ENCODE data around the gene PTPN11. TPM values are rescaled to one million over a fixed set of nuclear protein-coding genes. Genes with fewer than 3 reads are reported as not detected.

The PTPN11 gene
- total and polyA plus RNA-seq, 2 of the 8 experiments (the other 6 are each of a cell fraction or from before 2014, with no cell fraction given) = 28.3 to 133 TPM

DNA sequence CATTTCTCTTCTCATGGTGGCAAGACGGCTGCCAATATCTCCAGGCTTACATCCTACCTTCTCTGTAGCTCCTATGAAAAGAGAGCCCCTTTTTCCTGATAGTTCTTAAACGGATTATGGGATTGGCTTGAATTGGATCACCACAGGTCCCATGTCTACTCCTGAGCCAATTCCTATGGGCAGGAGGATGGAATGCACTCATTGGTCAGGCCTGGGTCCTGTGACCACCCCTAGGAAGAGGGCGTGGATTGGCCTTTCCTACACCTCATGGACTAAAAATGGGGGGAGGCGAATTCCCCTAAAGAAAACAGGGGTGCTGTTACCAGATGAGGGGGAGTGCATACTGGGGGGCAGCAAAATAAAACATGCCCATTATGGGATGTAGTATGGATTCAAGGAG is 108.8 kb downstream of the PTPN11 start:
- no peak overlapping the region for H4K5ac ChIP-seq (ENCODE audit: insufficient read length, low read depth, low read length)
- H2BK12ac ChIP-seq (ENCODE audit: low read depth, low read length) = no peak overlapping the region
- DNase-seq (ENCODE audit: low read depth in 1 of 2, low spot score in 2 of 2) (no peak), FAIRE-seq (no peak)
- H3K9ac ChIP-seq (replicated peaks in 1 of 4; ENCODE audit: extremely low read depth in 1 of 4, low read depth in 3 of 4, low read length in 3 of 4) = no peak overlapping the region
- no peak overlapping the region for H3K23ac ChIP-seq (ENCODE audit: insufficient read length)
- no peak overlapping the region for H3K56ac ChIP-seq (replicated peaks; ENCODE audit: insufficient read length, low read depth, low read length)
- TF ChIP-seq YY1 (IDR thresholded peaks at IDR 0.05; ENCODE audit: low read depth, low read length) = no peak
- no peak for TF ChIP-seq KDM1A (IDR thresholded peaks at IDR 0.05; ENCODE audit: borderline replicate concordance, low read length)
- TF ChIP-seq TAF1 (IDR thresholded peaks at IDR 0.05; ENCODE audit: low read depth, low read length) = no peak
- no peak for TF ChIP-seq CTBP2 (IDR thresholded peaks at IDR 0.05; ENCODE audit: borderline replicate concordance, insufficient read depth, insufficient read length, low read length)
- no peak for TF ChIP-seq NANOG (IDR thresholded peaks at IDR 0.05; ENCODE audit: insufficient read depth, low read depth, low read length, poor library complexity, severe bottlenecking)
- TF ChIP-seq KDM4A (IDR thresholded peaks at IDR 0.05; ENCODE audit: low read depth, low read length, severe bottlenecking) = no peak
- TF ChIP-seq, protein P1, sequence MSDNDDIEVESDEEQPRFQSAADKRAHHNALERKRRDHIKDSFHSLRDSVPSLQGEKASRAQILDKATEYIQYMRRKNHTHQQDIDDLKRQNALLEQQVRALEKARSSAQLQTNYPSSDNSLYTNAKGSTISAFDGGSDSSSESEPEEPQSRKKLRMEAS (IDR thresholded peaks at IDR 0.05) = no peak
- H3K27ac ChIP-seq (ENCODE audit: low read depth, low read length) = no peak overlapping the region
- H3K4ac ChIP-seq (replicated peaks; ENCODE audit: insufficient read length, low read depth, low read length) = no peak overlapping the region
- H2BK120ac ChIP-seq (replicated peaks; ENCODE audit: low read depth, low read length) = no peak overlapping the region
- H3K4me3 ChIP-seq (ENCODE audit: extremely low read depth in 1 of 4, insufficient read depth in 2 of 4, low read depth in 3 of 4, low read length in 4 of 4) = no peak overlapping the region
- H3K79me1 ChIP-seq (ENCODE audit: low read depth, low read length) = no peaks in the 10 kb centered on the region
- no peak overlapping the region for H3K4me2 ChIP-seq (ENCODE audit: insufficient read depth in 1 of 2, low read depth in 2 of 2, low read length in 2 of 2)
- no peak overlapping the region for H2BK5ac ChIP-seq (ENCODE audit: low read depth, low read length)
- no peak overlapping the region for H3K18ac ChIP-seq (ENCODE audit: extremely low read depth, low read length)
- POLR2A ChIA-PET (ENCODE audit: partially characterized antibody) = no interaction called here
- no peak overlapping the region for H2BK20ac ChIP-seq (ENCODE audit: low read length)
- H4K8ac ChIP-seq (ENCODE audit: extremely low read depth, insufficient read depth, low read length) = no peak overlapping the region
- no peaks in the 10 kb centered on the region for H3K4me1 ChIP-seq (replicated peaks in 1 of 4; ENCODE audit: control insufficient read depth in 3 of 4, insufficient read depth in 4 of 4, low read length in 3 of 4)
- H3K9me3 ChIP-seq (ENCODE audit: insufficient read depth in 2 of 2, low read depth in 1 of 2, low read length in 1 of 2) = no peaks in the 10 kb centered on the region
- H2AK5ac ChIP-seq (ENCODE audit: low read depth, low read length) = no peak overlapping the region
- H2AFZ ChIP-seq (ENCODE audit: low read length) = no peak overlapping the region
- no peaks in the 10 kb centered on the region for H3K23me2 ChIP-seq (ENCODE audit: low read depth, low read length)
- H4K20me1 ChIP-seq (replicated peaks in 1 of 2; ENCODE audit: control insufficient read depth in 1 of 2, insufficient read depth in 2 of 2, low read length in 2 of 2) = no peaks in the 10 kb centered on the region
- no peak overlapping the region for H4K91ac ChIP-seq (replicated peaks; ENCODE audit: insufficient read length, low read length)
- H3K27me3 ChIP-seq (replicated peaks in 1 of 4; ENCODE audit: control insufficient read depth in 3 of 4, extremely low read depth in 1 of 4, insufficient read depth in 3 of 4, low read length in 3 of 4) = no peaks in the 10 kb centered on the region
- no peaks in the 10 kb centered on the region for H3K36me3 ChIP-seq (ENCODE audit: control insufficient read depth in 2 of 4, insufficient read depth in 4 of 4, low read length in 3 of 4)
- no peak overlapping the region for H2BK15ac ChIP-seq (ENCODE audit: low read length)
- CTCF ChIA-PET (ENCODE audit: partially characterized antibody) = no interaction called here
- WGBS, 2 experiments (ENCODE audit: extremely low coverage in 1 of 2, insufficient coverage in 1 of 2, insufficient read length in 1 of 2, insufficient replicate concordance in 2 of 2, low coverage in 1 of 2, low lambda C conversion rate in 2 of 2, missing lambda C conversion rate in 1 of 2) = 88% methylated on average over 4 of the region's 4 CpGs; no CpG with 5 or more reads in 1 of the 2 experiments
- H3K14ac ChIP-seq (ENCODE audit: insufficient read length) = no peak overlapping the region
- H3K79me2 ChIP-seq (ENCODE audit: control insufficient read depth in 1 of 2, insufficient read depth in 2 of 2, low read length in 2 of 2) = no peaks in the 10 kb centered on the region
